GM23338 (cell line): ENCODE results near the gene CCL7.

Source experiments
- CREB1 ChIP-seq: fragments of 250-450 bp; sonication (Bioruptor Pico); IDR thresholded peaks from 2 replicates; pipeline ENCODE4 v1.5.0; 2020; ENCODE audit warnings: low read depth, mild to moderate bottlenecking, moderate library complexity
- ETS1 ChIP-seq: IDR thresholded peaks from 2 replicates; pipeline ENCODE4 v1.6.1; 2016; ENCODE audit warnings: antibody characterized with exemption
- EZH2 ChIP-seq: fragments of 200-600 bp; sonication (generic); IDR thresholded peaks from one replicate; pipeline ENCODE4 v1.8.0; 2017; ENCODE audit warnings: antibody characterized with exemption, mild to moderate bottlenecking, low read depth; ENCODE audit not compliant: unreplicated experiment
- EZH2phosphoT487 ChIP-seq: fragments of 200-600 bp; sonication (generic); IDR thresholded peaks from one replicate; pipeline ENCODE4 v1.8.1; 2018; ENCODE audit warnings: antibody characterized with exemption; ENCODE audit not compliant: unreplicated experiment
- JUNB ChIP-seq: IDR thresholded peaks from one replicate; pipeline ENCODE4 v1.6.1; 2016; ENCODE audit warnings: antibody characterized with exemption; ENCODE audit not compliant: unreplicated experiment
- NANOG ChIP-seq: IDR thresholded peaks from 2 replicates; pipeline ENCODE4 v1.6.1; 2016; ENCODE audit warnings: antibody characterized with exemption, borderline replicate concordance
- POLR2AphosphoS5 ChIP-seq: IDR thresholded peaks from 2 replicates; pipeline ENCODE4 v1.6.1; 2016; ENCODE audit warnings: antibody characterized with exemption, low read depth
- STAT1 ChIP-seq: IDR thresholded peaks from one replicate; pipeline ENCODE4 v1.6.1; 2016; ENCODE audit warnings: antibody characterized with exemption; ENCODE audit not compliant: unreplicated experiment
- ZNF114 ChIP-seq: fragments of 250-450 bp; sonication (Bioruptor Pico); IDR thresholded peaks from 2 replicates; pipeline ENCODE4 v1.5.0; 2020; ENCODE audit warnings: mild to moderate bottlenecking, moderate library complexity
- ZNF331 ChIP-seq: fragments of 250-450 bp; sonication (Bioruptor Pico); IDR thresholded peaks from 2 replicates; pipeline ENCODE4 v1.5.0; 2020; ENCODE audit warnings: low read depth, mild to moderate bottlenecking, moderate library complexity
- ZNF462 ChIP-seq: fragments of 250-450 bp; sonication (Bioruptor Pico); IDR thresholded peaks from 2 replicates; pipeline ENCODE4 v1.5.0; 2020; ENCODE audit warnings: mild to moderate bottlenecking, moderate library complexity
- TF ChIP-seq, protein P1 (sequence below), 2 experiments: fragments of 200-600 bp in 1 of 2; sonication (generic) in 1 of 2; conservative IDR thresholded peaks; 2 replicates each; pipeline versions ENCODE4 v1.5.1 to v1.6.1; 2016 to 2017; ENCODE audit warnings: antibody characterized with exemption in 2 of 2, low read depth in 2 of 2, mild to moderate bottlenecking in 2 of 2, moderate library complexity in 1 of 2
- TF ChIP-seq, protein P2 (sequence below): IDR thresholded peaks from one replicate; pipeline ENCODE4 v1.6.1; 2018; ENCODE audit warnings: antibody characterized with exemption; ENCODE audit not compliant: unreplicated experiment

DNA sequence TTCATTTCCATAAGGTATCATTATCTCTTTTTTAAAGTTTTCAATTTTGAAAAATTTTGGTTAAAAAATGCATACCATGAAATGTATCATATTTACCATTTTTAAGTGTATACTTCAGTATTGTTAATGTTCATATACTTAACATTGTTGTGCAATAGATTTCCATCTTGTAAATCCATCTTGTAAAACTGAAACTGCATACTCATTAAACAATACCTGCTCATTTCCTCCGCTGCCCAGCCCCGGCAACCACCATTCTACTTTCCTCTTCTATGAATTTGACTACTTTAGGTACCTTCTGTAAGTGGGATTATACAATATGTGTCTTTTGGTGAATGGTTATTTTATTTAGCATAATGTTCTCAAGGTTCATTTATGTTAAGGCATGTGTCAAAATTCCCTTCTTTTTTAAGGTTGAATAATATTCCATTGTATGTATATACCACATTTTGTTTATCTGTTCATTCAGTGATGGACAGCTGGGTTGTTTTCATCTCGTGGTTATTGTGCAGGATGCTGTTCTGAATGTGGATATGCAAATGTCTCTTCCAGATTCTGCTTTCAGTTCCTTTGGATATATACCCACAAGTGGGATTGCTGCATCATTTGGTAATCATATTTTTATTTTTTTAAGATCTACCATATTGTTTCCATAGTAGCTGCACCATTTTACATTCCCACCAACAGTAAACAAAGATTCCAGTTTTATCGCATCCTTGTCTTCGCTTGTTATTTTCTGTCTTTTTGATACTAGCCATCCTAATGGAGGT is 8.3 kb upstream of the CCL7 start:
- TF ChIP-seq, protein P1, sequence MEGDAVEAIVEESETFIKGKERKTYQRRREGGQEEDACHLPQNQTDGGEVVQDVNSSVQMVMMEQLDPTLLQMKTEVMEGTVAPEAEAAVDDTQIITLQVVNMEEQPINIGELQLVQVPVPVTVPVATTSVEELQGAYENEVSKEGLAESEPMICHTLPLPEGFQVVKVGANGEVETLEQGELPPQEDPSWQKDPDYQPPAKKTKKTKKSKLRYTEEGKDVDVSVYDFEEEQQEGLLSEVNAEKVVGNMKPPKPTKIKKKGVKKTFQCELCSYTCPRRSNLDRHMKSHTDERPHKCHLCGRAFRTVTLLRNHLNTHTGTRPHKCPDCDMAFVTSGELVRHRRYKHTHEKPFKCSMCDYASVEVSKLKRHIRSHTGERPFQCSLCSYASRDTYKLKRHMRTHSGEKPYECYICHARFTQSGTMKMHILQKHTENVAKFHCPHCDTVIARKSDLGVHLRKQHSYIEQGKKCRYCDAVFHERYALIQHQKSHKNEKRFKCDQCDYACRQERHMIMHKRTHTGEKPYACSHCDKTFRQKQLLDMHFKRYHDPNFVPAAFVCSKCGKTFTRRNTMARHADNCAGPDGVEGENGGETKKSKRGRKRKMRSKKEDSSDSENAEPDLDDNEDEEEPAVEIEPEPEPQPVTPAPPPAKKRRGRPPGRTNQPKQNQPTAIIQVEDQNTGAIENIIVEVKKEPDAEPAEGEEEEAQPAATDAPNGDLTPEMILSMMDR (conservative IDR thresholded peaks at IDR 0.05; ENCODE audit: low read depth in 2 of 2), result no peak
- TF ChIP-seq EZH2phosphoT487 (no peak), JUNB (no peak), POLR2AphosphoS5 (no peak), ETS1 (no peak), EZH2 (no peak), STAT1 (no peak), ZNF331 (CRISPR knock-in tag) (no peak), CREB1 (CRISPR knock-in tag) (no peak), NANOG (no peak), ZNF114 (no peak), ZNF462 (no peak)
- TF ChIP-seq, protein P2, sequence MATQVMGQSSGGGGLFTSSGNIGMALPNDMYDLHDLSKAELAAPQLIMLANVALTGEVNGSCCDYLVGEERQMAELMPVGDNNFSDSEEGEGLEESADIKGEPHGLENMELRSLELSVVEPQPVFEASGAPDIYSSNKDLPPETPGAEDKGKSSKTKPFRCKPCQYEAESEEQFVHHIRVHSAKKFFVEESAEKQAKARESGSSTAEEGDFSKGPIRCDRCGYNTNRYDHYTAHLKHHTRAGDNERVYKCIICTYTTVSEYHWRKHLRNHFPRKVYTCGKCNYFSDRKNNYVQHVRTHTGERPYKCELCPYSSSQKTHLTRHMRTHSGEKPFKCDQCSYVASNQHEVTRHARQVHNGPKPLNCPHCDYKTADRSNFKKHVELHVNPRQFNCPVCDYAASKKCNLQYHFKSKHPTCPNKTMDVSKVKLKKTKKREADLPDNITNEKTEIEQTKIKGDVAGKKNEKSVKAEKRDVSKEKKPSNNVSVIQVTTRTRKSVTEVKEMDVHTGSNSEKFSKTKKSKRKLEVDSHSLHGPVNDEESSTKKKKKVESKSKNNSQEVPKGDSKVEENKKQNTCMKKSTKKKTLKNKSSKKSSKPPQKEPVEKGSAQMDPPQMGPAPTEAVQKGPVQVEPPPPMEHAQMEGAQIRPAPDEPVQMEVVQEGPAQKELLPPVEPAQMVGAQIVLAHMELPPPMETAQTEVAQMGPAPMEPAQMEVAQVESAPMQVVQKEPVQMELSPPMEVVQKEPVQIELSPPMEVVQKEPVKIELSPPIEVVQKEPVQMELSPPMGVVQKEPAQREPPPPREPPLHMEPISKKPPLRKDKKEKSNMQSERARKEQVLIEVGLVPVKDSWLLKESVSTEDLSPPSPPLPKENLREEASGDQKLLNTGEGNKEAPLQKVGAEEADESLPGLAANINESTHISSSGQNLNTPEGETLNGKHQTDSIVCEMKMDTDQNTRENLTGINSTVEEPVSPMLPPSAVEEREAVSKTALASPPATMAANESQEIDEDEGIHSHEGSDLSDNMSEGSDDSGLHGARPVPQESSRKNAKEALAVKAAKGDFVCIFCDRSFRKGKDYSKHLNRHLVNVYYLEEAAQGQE, result no peak
